ENCODE measurements around the gene MISP.

MISP gene

GRCh38 chr19:808423-808775 is 57.5 kb downstream of the MISP start:
- no peak overlapping the region for H3K4me3 ChIP-seq (ENCODE audit: low read depth, low read length)
- no peak for TF ChIP-seq CTCF (IDR thresholded peaks at IDR 0.05; ENCODE audit: low read depth, low read length)

DNA sequence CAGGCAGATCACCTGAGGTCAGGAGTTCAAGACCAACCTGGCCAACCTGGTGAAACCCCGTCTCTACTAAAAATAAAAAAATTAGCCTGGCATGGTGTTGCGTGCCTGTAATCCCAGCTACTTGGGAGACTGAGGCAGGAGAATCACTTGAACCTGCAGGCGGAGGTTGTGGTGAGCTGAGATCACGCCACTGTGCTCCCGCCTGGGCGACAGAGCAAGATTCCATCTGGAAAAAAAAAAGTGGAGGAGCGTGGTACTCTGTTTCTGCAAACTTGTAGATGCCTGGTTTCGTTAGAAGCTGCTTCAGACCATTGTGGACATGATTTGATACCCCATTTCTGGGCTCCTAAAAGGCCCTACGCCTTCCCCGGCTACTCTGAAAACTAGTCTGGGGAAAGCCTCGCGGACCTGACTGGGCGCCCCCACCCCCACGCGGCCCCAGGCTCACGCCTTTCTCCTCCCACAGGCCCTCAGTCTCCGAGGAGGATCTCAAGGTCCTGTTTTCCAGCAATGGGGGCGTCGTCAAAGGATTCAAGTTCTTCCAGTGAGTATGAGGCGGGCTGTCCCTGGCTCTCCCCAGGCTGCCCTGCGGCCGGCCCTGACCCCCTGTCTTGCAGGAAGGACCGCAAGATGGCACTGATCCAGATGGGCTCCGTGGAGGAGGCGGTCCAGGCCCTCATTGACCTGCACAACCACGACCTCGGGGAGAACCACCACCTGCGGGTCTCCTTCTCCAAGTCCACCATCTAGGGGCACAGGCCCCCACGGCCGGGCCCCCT is 59.4 kb downstream of the MISP start:
- TF ChIP-seq CTCF (IDR thresholded peaks at IDR 0.05; ENCODE audit: low read depth, low read length), result no peak
- H3K4me3 ChIP-seq (ENCODE audit: low read depth, low read length), result no peak overlapping the region

DNA sequence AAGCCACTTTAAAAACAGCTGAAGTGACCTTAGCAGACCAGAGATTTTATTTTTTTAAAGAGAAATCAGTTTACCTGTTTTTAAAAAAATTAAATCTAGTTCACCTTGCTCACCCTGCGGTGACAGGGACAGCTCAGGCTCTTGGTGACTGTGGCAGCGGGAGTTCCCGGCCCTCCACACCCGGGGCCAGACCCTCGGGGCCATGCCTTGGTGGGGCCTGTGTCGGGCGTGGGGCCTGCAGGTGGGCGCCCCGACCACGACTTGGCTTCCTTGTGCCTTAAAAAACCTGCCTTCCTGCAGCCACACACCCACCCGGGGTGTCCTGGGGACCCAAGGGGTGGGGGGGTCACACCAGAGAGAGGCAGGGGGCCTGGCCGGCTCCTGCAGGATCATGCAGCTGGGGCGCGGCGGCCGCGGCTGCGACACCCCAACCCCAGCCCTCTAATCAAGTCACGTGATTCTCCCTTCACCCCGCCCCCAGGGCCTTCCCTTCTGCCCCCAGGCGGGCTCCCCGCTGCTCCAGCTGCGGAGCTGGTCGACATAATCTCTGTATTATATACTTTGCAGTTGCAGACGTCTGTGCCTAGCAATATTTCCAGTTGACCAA is 60.1 kb downstream of the MISP start:
- TF ChIP-seq CTCF (IDR thresholded peaks at IDR 0.05; ENCODE audit: low read depth, low read length), result no peak
- H3K4me3 ChIP-seq (ENCODE audit: low read depth, low read length), result no peak overlapping the region

- TF ChIP-seq CTCF (IDR thresholded peaks at IDR 0.05; ENCODE audit: low read depth, low read length), result no peak
- H3K4me3 ChIP-seq (ENCODE audit: low read depth, low read length), result no peak overlapping the region
Measured at GRCh38 chr19:811506-812048, 60.7 kb downstream of the MISP start.

GRCh38 chr19:812049-812746 is 61.3 kb downstream of the MISP start:
- H3K4me3 ChIP-seq (ENCODE audit: low read depth, low read length), result no peak overlapping the region
- TF ChIP-seq CTCF (IDR thresholded peaks at IDR 0.05; ENCODE audit: low read depth, low read length), result no peak

DNA sequence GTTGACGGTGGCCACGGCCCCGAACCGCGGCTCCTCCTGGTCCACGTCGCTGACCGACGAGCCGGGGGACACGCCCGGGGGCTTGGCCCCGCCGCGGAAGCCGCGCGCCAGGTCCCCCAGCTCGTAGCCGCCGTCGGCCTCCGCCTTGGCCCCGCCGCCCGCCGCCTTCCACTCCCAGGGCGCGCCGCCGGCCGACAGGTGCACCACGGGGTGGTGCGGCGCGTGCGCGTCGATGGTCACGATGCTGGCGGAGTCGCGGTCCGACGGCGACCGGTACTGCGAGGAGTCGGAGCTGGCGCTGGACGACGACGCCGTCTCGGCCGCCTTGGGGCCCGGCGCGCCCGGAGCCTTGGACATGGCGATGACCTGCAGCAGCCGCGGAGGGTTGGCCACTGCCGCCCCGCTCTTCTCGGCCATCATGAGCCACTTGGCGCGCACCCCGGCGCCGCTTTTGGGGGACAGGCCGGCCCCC is 61.9 kb downstream of the MISP start:
- H3K4me3 ChIP-seq (ENCODE audit: low read depth, low read length), result no peak overlapping the region
- TF ChIP-seq CTCF (IDR thresholded peaks at IDR 0.05; ENCODE audit: low read depth, low read length), result no peak

Measured in WI38 (cell line).